ENCODE data around the gene SPON1.

The SPON1 gene

GRCh38 chr11:14315130-14315529 is 352.6 kb downstream of the SPON1 start:
- TF ChIP-seq CTCF (IDR thresholded peaks at IDR 0.05; ENCODE audit: borderline replicate concordance, insufficient read depth, low read depth, low read length) = no peak
- H3K4me3 ChIP-seq (ENCODE audit: low read depth, low read length) = no peak overlapping the region

Data from GM12875 (cell line).